ENCODE results near the gene PAFAH1B2. TPM values are rescaled to one million over a fixed set of nuclear protein-coding genes. Genes with fewer than 3 reads are reported as not detected.
A peak's percentile ranks its signal among the peaks of the same experiment; 100 is the strongest.

Gene PAFAH1B2
- total and polyA plus RNA-seq, 2 experiments from 2014 or later, result 87.5 to 148 TPM

DNA sequence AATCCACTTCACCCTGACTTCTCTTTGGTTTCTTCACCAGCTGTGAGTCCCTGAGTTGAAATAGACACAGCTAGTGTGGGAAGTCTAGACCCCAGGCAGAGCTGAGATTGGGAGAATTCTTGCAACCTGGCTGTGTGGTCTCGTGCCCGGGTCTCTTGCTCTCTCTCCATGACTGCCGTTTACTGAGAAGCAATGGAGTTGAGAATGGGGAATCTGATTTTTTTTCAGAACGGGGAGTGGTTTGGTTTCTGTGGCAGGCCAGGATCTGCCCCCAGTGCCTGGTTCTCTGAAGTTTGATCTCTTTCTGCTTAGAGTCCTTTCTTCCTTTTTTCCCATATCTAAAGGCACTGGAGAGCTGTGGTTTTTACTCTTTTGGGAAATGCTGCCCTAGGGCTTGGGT, 35.9 kb downstream of the PAFAH1B2 start:
- no peaks in the 10 kb centered on the region for H3K9me2 ChIP-seq (ENCODE audit: insufficient read depth)
- Mint-ChIP-seq H3K36me3 (ENCODE audit: low read depth) (peaks cover 2% of the 10 kb centered on the region; the same call in 2 of the 3 replicates), H3K27me3 (ENCODE audit: insufficient read depth, low read depth, poor library complexity) (peaks cover 17% of the 10 kb centered on the region), H3K27ac (no peak overlapping the region), H3K9me3 (no peaks in the 10 kb centered on the region), H3K4me1 (peaks cover 26% of the 10 kb centered on the region), H3K4me3 (peak overlapping the region; percentile 95)
- H3K4me2 ChIP-seq, result peak overlapping the region; percentile 97
- H3F3A ChIP-seq (replicated peaks; ENCODE audit: low read depth), result peaks cover 23% of the 10 kb centered on the region
- DNase-seq (ENCODE audit: low spot score) (no peak), ATAC-seq (no peak)
- H3K36me3 ChIP-seq (ENCODE audit: insufficient read depth), result no peaks in the 10 kb centered on the region
- no peaks in the 10 kb centered on the region for H3K27me3 ChIP-seq (ENCODE audit: insufficient read depth)
- no peaks in the 10 kb centered on the region for H4K20me1 ChIP-seq (replicated peaks; ENCODE audit: insufficient read depth)
- H3K4me3 ChIP-seq, result peak overlapping the region; percentile 95
- H2AFZ ChIP-seq, result no peak overlapping the region
- H3K27ac ChIP-seq (ENCODE audit: low read depth), result no peak overlapping the region
- peaks cover 5% of the 10 kb centered on the region; the same call in 1 of the 2 replicates for H3K79me2 ChIP-seq (replicated peaks; ENCODE audit: insufficient read depth)
- H3K4me1 ChIP-seq (ENCODE audit: insufficient read depth), result peaks cover 25% of the 10 kb centered on the region
- no peak for TF ChIP-seq CTCF (conservative IDR thresholded peaks at IDR 0.05; ENCODE audit: low read depth in 2 of 2)
- TF ChIP-seq ZNF331 (CRISPR knock-in tag; IDR thresholded peaks at IDR 0.05; ENCODE audit: low read depth), result no peak
- no peak for TF ChIP-seq REST (IDR thresholded peaks at IDR 0.05; ENCODE audit: unreplicated experiment)
- TF ChIP-seq NANOG (IDR thresholded peaks at IDR 0.05; ENCODE audit: borderline replicate concordance), result no peak
- TF ChIP-seq ZNF114 (CRISPR knock-in tag; IDR thresholded peaks at IDR 0.05), result no peak
- no peak for TF ChIP-seq ETS1 (IDR thresholded peaks at IDR 0.05)
- no peak for TF ChIP-seq POLR2AphosphoS5 (IDR thresholded peaks at IDR 0.05; ENCODE audit: low read depth)
- TF ChIP-seq ZNF462 (CRISPR knock-in tag; IDR thresholded peaks at IDR 0.05), result no peak
- no peak for TF ChIP-seq EZH2phosphoT487 (IDR thresholded peaks at IDR 0.05; ENCODE audit: unreplicated experiment)
- TF ChIP-seq STAT1 (IDR thresholded peaks at IDR 0.05; ENCODE audit: unreplicated experiment), result no peak
- TF ChIP-seq CREB1 (CRISPR knock-in tag; IDR thresholded peaks at IDR 0.05; ENCODE audit: low read depth), result no peak
- no peak for TF ChIP-seq JUNB (IDR thresholded peaks at IDR 0.05; ENCODE audit: unreplicated experiment)
- TF ChIP-seq EZH2 (IDR thresholded peaks at IDR 0.05; ENCODE audit: low read depth, unreplicated experiment), result no peak

All from GM23338 (cell line).